ENCODE results near the gene SHISAL2A. TPM values are rescaled to one million over a fixed set of nuclear protein-coding genes. Genes with fewer than 3 reads are reported as not detected.
"Not testable (repeated sequence)": the region's sequence is repeated elsewhere in the genome, so short reads cannot be mapped to it uniquely, and the experiment has no call there.

The SHISAL2A gene
- total RNA-seq, 2 experiments from 2014 or later, result 9.9 to 11.0 TPM

DNA sequence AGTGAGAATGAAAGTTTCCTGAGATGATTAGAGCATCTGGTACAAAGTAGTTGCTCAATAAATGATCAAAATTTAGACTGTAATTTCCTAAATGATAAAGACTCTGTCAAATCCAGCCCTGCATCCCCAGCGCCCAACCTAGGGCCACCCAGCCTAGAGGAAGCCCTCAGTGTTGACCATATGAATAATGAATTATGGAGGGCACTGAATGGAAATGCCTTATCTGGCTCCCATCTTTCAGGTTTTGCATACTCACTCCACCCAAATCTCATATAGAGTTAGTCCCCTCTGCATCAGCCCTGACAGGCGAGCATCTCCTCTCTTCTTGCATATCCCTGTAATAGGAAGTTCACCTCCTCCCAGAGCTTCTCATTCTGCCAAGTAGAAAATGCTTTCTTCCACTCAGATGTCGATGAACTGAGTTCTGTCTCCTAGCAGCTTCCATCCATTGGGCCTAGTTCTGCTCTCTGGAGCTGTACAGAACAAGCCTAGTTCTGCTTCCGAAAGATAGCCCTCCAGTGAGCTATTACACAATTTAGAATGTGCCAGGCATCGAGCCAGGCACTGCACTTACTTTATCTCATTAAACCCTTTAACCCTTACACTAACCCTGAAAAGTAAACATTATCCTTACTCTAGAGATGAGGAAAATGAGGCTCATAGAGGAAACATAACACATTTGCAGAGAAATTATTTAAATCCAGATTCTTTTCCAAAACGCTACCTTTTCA is 44.3 kb downstream of the SHISAL2A start:
- CTCF ChIA-PET, result interaction anchor here (1.4 kb wide), 1 partner anchor 10 kb away, joined by 5 read pairs; no protein-coding TSS in a partner anchor
- no peaks in the 10 kb centered on the region for H3K27me3 Mint-ChIP-seq
- H3K9me3 Mint-ChIP-seq, result no peaks in the 10 kb centered on the region
- no peak overlapping the region for H3K4me3 Mint-ChIP-seq
- intact Hi-C loops (cut with micrococcal nuclease), result no loop called here
- no peak overlapping the region for H3K27ac Mint-ChIP-seq
- no peak for DNase-seq
- H3K36me3 Mint-ChIP-seq, result no peaks in the 10 kb centered on the region
- H3K4me1 Mint-ChIP-seq (ENCODE audit: low read depth), result peaks cover 9% of the 10 kb centered on the region
- POLR2A ChIA-PET, result no interaction called here

- intact Hi-C loops (cut with micrococcal nuclease), result no loop called here
- no peaks in the 10 kb centered on the region for H3K9me3 Mint-ChIP-seq
- POLR2A ChIA-PET, result no interaction called here
- H3K27me3 Mint-ChIP-seq, result no peaks in the 10 kb centered on the region
- CTCF ChIA-PET, result no interaction called here
- no peak overlapping the region for H3K4me3 Mint-ChIP-seq
- DNase-seq, result no peak
- H3K27ac Mint-ChIP-seq, result no peak overlapping the region
- H3K36me3 Mint-ChIP-seq, result peaks cover 8% of the 10 kb centered on the region
- peaks cover 6% of the 10 kb centered on the region for H3K4me1 Mint-ChIP-seq (ENCODE audit: low read depth)
These were observed 46.1 kb downstream of the SHISAL2A start for GRCh38 chr1:52679048-52679447.

DNA sequence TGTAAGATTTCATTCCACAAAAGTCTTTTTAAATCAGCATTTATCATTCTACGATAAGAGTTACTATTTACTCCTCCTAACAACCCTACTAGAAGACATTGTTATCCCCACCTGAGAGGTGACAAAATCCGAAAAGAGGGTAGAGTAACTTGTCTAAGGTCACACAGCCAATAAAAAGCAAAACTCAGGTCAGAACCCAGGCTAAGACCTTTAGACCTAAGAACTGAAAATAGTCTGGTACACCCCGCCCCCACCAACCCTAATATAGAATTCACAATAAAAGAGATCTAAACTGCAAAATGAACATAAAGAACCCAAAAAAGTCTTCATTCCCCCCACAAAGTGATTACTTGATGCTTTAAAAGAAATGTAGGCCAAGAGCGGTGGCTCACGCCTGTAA is 46.5 kb downstream of the SHISAL2A start:
- ChIA-PET CTCF (no interaction called here), POLR2A (no interaction called here)
- peak overlapping the region; percentile 18 for H3K27ac Mint-ChIP-seq
- peaks cover 8% of the 10 kb centered on the region for H3K36me3 Mint-ChIP-seq
- H3K4me1 Mint-ChIP-seq (ENCODE audit: low read depth), result peaks cover 3% of the 10 kb centered on the region
- DNase-seq, result no peak
- H3K4me3 Mint-ChIP-seq, result no peak overlapping the region
- intact Hi-C loops (cut with micrococcal nuclease), result no loop called here
- H3K9me3 Mint-ChIP-seq, result no peaks in the 10 kb centered on the region
- no peaks in the 10 kb centered on the region for H3K27me3 Mint-ChIP-seq

DNA sequence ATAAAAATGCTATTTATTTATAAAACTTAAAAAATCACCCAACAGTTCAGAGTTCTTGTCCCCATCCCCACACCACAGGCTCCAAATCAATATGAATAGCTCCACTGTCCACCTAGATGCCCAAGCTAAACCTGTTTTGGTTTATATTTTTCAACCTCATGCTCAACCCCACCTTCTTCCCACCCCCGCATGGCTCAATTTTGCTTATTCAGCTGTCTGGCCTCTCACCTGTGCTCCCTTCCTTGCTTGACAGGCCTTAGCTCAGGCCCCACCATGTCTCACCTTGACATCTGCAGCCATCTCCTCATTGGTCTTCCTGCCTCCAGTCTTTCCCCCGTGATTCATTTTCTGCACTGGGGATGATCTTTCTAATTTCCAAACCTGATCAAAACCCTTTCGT is 47.4 kb downstream of the SHISAL2A start:
- Mint-ChIP-seq H3K9me3 (no peaks in the 10 kb centered on the region), H3K4me3 (no peak overlapping the region), H3K4me1 (ENCODE audit: low read depth) (peaks cover 3% of the 10 kb centered on the region), H3K36me3 (peaks cover 11% of the 10 kb centered on the region), H3K27ac (peak overlapping the region; percentile 40), H3K27me3 (no peaks in the 10 kb centered on the region)
- ChIA-PET CTCF (no interaction called here), POLR2A (no interaction called here)
- no peak for DNase-seq
- intact Hi-C loops (cut with micrococcal nuclease), result no loop called here

DNA sequence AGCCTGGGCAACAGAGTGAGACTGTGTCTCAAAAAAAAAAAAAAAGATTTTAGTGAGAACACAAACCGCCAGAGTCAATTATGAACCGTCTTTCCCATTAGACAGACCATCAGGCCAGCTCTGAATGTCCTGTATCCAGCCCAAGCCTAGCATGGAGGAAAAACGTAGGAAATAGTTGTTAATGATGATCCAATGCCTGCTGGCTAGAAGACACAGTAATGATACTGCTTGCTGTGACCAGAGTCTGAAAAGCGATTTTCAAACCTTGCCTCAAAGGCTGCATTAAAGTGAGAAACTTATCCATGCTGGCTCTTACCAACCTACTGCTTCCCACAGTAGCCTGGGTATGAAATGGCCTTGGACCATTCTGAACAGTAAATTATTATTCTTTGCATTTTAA is 48.2 kb downstream of the SHISAL2A start:
- intact Hi-C loops (cut with micrococcal nuclease), result no loop called here
- peaks cover 6% of the 10 kb centered on the region for H3K4me1 Mint-ChIP-seq (ENCODE audit: low read depth)
- POLR2A ChIA-PET, result no interaction called here
- H3K27me3 Mint-ChIP-seq, result no peaks in the 10 kb centered on the region
- DNase-seq, result no peak
- no peaks in the 10 kb centered on the region for H3K9me3 Mint-ChIP-seq
- no peak overlapping the region for H3K27ac Mint-ChIP-seq
- H3K36me3 Mint-ChIP-seq, result peaks cover 13% of the 10 kb centered on the region
- H3K4me3 Mint-ChIP-seq, result no peak overlapping the region
- CTCF ChIA-PET, result no interaction called here

DNA sequence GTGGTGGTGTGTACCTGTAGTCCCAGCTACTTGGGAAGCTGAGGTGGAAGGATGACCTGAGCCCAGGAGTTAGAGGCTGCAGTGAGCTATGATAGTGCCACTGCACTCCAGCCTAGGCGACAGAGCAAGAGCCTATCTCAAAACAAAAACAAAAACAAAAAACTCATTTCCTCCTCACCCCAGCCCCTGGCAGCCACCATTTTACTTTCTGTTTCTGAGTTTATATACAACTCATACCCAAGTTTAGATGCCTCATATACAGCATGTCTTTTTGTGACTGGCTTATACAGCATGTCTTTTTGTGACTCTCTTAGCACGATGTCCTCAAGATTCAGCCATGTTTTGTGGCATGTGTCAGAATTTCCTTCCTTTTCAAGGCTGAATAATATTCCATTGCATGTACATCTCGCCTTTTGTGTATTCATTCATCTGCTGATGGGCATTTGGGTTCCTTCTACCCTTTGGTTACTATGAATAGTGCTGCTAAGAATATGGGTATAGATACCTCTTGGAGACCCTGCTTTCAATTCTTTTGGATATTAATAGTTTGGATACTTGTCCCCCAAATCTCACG is 50.5 kb downstream of the SHISAL2A start:
- no peaks in the 10 kb centered on the region for H3K9me3 Mint-ChIP-seq
- H3K4me3 Mint-ChIP-seq, result no peak overlapping the region

DNA sequence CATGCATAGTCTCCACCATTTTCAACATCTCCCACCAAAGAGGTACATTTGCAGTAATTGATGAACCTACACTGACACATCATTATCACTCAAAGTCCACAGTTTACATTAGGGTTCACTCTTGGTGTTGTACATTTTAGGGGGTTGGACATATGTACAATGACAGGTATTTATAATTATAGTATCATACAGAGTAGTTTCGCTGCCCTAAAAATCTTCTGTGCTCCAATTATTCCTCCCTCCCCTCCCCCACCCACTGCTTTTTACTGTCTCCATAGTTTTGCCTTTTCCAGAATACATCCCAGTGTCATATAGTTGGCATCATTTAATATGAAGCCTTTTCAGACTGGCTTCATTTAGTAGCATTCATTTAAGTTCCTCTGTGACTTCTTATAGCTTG is 51.6 kb downstream of the SHISAL2A start:
- Mint-ChIP-seq H3K9me3 (no peaks in the 10 kb centered on the region), H3K4me1 (ENCODE audit: low read depth) (peaks cover 6% of the 10 kb centered on the region), H3K27me3 (no peaks in the 10 kb centered on the region), H3K27ac (no peak overlapping the region), H3K4me3 (no peak overlapping the region), H3K36me3 (peaks cover 27% of the 10 kb centered on the region)
- intact Hi-C loops (cut with micrococcal nuclease), result no loop called here
- DNase-seq, result no peak
- ChIA-PET POLR2A (no interaction called here), CTCF (interaction anchor here (1.6 to 5.0 kb wide), 2 partner anchors 280 to 318 kb away, joined by 7 to 40 read pairs; partner anchors contain the start of genes CC2D1B, ORC1 and PRPF38A)

More for the DNA sequence above, 50.5 kb downstream of the SHISAL2A start:
- H3K27ac Mint-ChIP-seq, result peak overlapping the region; percentile 28
- peaks cover 6% of the 10 kb centered on the region for H3K4me1 Mint-ChIP-seq (ENCODE audit: low read depth)
- no peaks in the 10 kb centered on the region for H3K27me3 Mint-ChIP-seq
- no peak for DNase-seq
- CTCF ChIA-PET, result interaction anchor here (5.0 kb wide), 1 partner anchor 279 kb away, joined by 40 read pairs; the partner anchor contains the start of genes ORC1 and PRPF38A
- intact Hi-C loops (cut with micrococcal nuclease), result no loop called here
- POLR2A ChIA-PET, result no interaction called here
- H3K36me3 Mint-ChIP-seq, result peaks cover 26% of the 10 kb centered on the region

DNA sequence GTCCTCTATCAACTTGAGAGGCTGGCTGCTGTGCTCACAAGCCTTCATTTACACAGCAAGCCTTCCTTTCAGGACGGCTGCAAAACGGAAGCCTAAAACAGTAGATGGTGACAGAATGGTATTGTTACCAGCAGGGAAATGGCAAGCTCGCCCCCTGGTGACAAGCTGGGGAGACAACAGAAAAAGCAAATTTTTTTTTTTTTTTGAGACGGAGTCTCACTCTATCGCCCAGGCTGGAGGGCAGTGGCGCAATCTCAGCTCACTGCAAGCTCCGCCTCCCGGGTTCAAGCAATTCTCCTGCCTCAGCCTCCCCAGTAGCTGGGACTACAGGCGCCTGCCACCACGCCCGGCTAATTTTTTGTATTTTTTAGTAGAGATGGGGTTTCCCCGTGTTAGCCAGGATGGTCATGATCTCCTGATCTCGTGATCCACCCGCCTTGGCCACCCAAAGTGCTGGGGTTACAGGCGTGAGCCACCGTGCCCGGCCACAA is 53.3 kb downstream of the SHISAL2A start:
- intact Hi-C loops (cut with micrococcal nuclease), result loop anchor here (1.0 to 5.0 kb wide), 6 partner anchors 50 to 559 kb away; partner anchors contain the start of genes CC2D1B, ORC1, PRPF38A and ZFYVE9
- H3K4me1 Mint-ChIP-seq (ENCODE audit: low read depth); H3K27me3 Mint-ChIP-seq; H3K4me3 Mint-ChIP-seq; H3K9me3 Mint-ChIP-seq: not testable (repeated sequence)
- ChIA-PET CTCF (interaction anchor here (0.6 to 5.0 kb wide), 41 partner anchors 8 to 807 kb away, joined by 3 to 40 read pairs (median 4); partner anchors contain the start of genes CC2D1B, COA7, ORC1 and PRPF38A), POLR2A (interaction anchor here (0.7 to 1.7 kb wide), 4 partner anchors 17 to 282 kb away, joined by 3 to 9 read pairs (median 4); partner anchors contain the start of genes ORC1, PRPF38A and TUT4)
- DNase-seq, result peak; percentile 84
- peak overlapping the region; percentile 72 for H3K27ac Mint-ChIP-seq
- peaks cover 31% of the 10 kb centered on the region for H3K36me3 Mint-ChIP-seq

DNA sequence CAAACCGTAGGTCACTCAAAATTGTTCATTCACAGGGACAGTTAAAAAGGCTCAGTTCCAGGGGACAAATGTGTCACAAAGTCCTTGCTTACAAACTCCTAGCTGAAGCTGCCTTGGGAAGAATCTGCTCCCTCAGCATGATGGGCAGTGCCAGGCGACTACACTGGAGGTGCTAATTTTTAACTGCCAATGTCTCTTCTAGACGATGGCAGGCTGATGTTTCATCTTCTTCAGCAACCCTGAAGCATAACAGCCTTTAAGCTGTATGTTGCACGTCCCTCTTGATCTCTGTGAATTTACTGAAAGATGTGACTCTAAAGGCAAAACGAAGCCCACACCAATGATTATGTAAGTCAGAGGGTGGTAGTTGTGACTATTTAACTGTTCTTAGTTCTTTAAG is 53.9 kb downstream of the SHISAL2A start:
- ChIA-PET POLR2A (interaction anchor here (0.7 to 1.7 kb wide), 3 partner anchors 17 to 279 kb away, joined by 3 to 4 read pairs (median 4); partner anchors contain the start of gene TUT4), CTCF (interaction anchor here (0.6 to 5.0 kb wide), 35 partner anchors 8 to 322 kb away, joined by 3 to 40 read pairs (median 4); partner anchors contain the start of genes CC2D1B, COA7, ORC1 and PRPF38A)
- H3K36me3 Mint-ChIP-seq, result peaks cover 33% of the 10 kb centered on the region
- no peak overlapping the region for H3K4me3 Mint-ChIP-seq
- no peaks in the 10 kb centered on the region for H3K9me3 Mint-ChIP-seq
- no peaks in the 10 kb centered on the region for H3K27me3 Mint-ChIP-seq
- no peak overlapping the region for H3K27ac Mint-ChIP-seq
- intact Hi-C loops (cut with micrococcal nuclease), result loop anchor here (1.0 to 5.0 kb wide), 6 partner anchors 50 to 560 kb away; partner anchors contain the start of genes CC2D1B, ORC1, PRPF38A and ZFYVE9
- peaks cover 6% of the 10 kb centered on the region for H3K4me1 Mint-ChIP-seq (ENCODE audit: low read depth)
- DNase-seq, result no peak

GRCh38 chr1:52691821-52692220 is 58.9 kb downstream of the SHISAL2A start:
- intact Hi-C loops (cut with micrococcal nuclease), result no loop called here
- H3K9me3 Mint-ChIP-seq, result no peaks in the 10 kb centered on the region
- DNase-seq, result no peak
- ChIA-PET CTCF (no interaction called here), POLR2A (interaction anchor here (0.6 kb wide), 1 partner anchor 12 kb away, joined by 3 read pairs; no protein-coding TSS in a partner anchor)
- H3K36me3 Mint-ChIP-seq, result peaks cover 37% of the 10 kb centered on the region
- no peaks in the 10 kb centered on the region for H3K27me3 Mint-ChIP-seq
- H3K27ac Mint-ChIP-seq, result no peak overlapping the region
- H3K4me3 Mint-ChIP-seq, result no peak overlapping the region
- H3K4me1 Mint-ChIP-seq (ENCODE audit: low read depth), result peaks cover 12% of the 10 kb centered on the region

DNA sequence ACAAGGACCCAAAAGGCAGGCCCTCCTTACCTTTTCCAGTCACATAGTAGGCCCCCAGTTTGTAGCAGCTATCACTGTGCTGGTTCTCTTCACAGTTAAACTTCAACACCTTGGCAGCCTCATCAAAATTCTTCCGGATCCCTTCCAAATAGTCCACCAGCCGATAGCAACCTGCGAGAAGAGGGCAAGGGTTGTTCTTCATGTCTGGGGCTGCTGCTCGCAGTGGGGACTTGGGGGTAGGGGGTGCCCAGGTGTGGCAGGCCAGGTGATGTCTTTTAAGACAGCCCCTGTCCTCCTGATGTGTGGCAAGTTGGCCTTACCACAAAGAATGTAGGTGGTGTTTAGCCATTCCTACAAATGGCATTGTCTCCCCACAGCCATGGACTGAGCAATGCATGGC is 59.7 kb downstream of the SHISAL2A start:
- no peak for DNase-seq
- CTCF ChIA-PET, result interaction anchor here (0.8 to 1.4 kb wide), 2 partner anchors 10 to 489 kb away, joined by 3 read pairs; no protein-coding TSS in a partner anchor
- intact Hi-C loops (cut with micrococcal nuclease), result no loop called here
- no peaks in the 10 kb centered on the region for H3K27me3 Mint-ChIP-seq
- peaks cover 18% of the 10 kb centered on the region for H3K4me1 Mint-ChIP-seq (ENCODE audit: low read depth)
- no peak overlapping the region for H3K4me3 Mint-ChIP-seq
- POLR2A ChIA-PET, result no interaction called here
- H3K27ac Mint-ChIP-seq, result no peak overlapping the region
- no peaks in the 10 kb centered on the region for H3K9me3 Mint-ChIP-seq
- H3K36me3 Mint-ChIP-seq, result peaks cover 32% of the 10 kb centered on the region

DNA sequence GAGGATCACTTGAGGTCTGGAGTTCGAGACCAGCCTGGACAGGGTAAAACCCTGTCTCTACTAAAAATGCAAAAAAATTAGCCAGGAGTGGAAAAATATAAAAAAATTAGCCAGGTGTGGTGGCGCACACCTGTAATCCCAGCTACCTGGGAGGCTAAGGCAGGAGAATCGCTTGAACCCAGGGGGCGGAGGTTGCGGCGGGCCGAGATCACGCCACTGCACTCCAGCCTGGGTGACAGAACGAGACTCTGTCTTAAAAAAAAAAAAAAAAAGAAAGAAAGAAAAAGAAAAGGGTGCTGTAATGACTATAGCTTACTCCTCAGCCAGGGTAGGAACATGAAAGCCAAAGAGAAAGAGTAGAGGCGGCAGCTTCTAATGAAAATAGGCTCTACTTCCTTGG is 60.4 kb downstream of the SHISAL2A start:
- intact Hi-C loops (cut with micrococcal nuclease); H3K4me3 Mint-ChIP-seq; POLR2A ChIA-PET; DNase-seq; H3K9me3 Mint-ChIP-seq; H3K27me3 Mint-ChIP-seq; H3K27ac Mint-ChIP-seq: not testable (repeated sequence)
- H3K4me1 Mint-ChIP-seq (ENCODE audit: low read depth), result peaks cover 19% of the 10 kb centered on the region
- CTCF ChIA-PET, result interaction anchor here (0.8 to 1.4 kb wide), 2 partner anchors 9 to 489 kb away, joined by 3 read pairs; no protein-coding TSS in a partner anchor
- peaks cover 32% of the 10 kb centered on the region for H3K36me3 Mint-ChIP-seq

Data from activated CD4-positive, alpha-beta memory T cell treated with anti-CD3 and anti-CD28 coated beads for 36 hours (primary cell).